ENCODE data around the gene ADCYAP1R1. TPM values are rescaled to one million over a fixed set of nuclear protein-coding genes. Genes with fewer than 3 reads are reported as not detected.

The ADCYAP1R1 gene
- total RNA-seq, 2 experiments from 2014 or later, result not detected

DNA sequence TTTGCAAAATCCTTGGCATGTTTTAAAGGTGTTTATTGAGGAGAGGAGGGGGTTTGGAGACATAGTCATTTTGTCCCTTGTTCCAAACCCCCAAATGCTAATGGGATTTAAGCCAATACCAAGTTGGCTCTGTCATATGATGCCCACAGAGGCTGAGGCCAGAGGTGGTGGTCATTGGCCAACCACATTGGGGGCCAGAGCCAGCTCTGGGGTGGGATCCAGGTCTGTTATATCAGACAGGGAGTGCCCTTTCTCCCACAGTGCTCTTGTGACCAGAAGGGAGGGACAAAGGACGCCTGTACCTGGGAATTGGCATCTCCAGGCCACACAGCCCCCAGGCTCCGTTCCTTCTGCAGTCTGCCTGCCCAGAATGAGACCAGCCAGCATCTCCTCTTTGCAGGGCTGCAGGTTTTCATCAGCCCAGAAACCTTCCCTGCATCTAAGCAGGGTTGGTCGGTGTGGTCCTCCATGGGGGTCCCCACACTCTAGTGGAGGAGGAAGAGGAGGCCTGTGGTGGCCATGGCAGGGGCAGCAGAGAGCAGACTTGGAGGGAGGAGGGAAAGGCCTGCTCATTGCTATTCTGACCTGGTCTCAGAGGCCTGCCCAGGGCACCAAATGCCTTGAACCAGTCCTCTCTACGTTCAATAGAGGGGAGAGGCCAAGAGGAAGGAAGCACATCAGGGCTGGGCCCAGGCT is 17.9 kb downstream of the ADCYAP1R1 start:
- no peak overlapping the region for H3K4me2 ChIP-seq (ENCODE audit: low read length)
- no peaks in the 10 kb centered on the region for H3K9me2 ChIP-seq (ENCODE audit: insufficient read depth, low read length)
- no peak overlapping the region for H3K4me3 ChIP-seq (ENCODE audit: low read depth, low read length, poor library complexity, severe bottlenecking)
- no peaks in the 10 kb centered on the region for H3K36me3 ChIP-seq (ENCODE audit: insufficient read depth, low read length)
- no peaks in the 10 kb centered on the region for H4K20me1 ChIP-seq (ENCODE audit: insufficient read depth, low read length)
- H3K27ac ChIP-seq (ENCODE audit: low read depth, low read length, poor library complexity, severe bottlenecking), result no peak overlapping the region
- H3K9me3 ChIP-seq (ENCODE audit: low read length), result no peaks in the 10 kb centered on the region
- no TSS peak for BruUV-seq (replicated peaks)
- H3K79me2 ChIP-seq (ENCODE audit: insufficient read depth, low read depth, low read length), result no peaks in the 10 kb centered on the region
- no peak overlapping the region for H2AFZ ChIP-seq (ENCODE audit: low read length)
- ChIA-PET CTCF (ENCODE audit: unreplicated experiment) (no interaction called here), POLR2A (no interaction called here)
- intact Hi-C loops (cut with micrococcal nuclease; ENCODE audit: unreplicated experiment), result no loop called here
- no peak for DNase-seq (ENCODE audit: low spot score)
- TF ChIP-seq CTCF (conservative IDR thresholded peaks at IDR 0.05; ENCODE audit: low read length) (no peak), EZH2phosphoT487 (IDR thresholded peaks at IDR 0.05; ENCODE audit: borderline replicate concordance, low read depth, low read length) (no peak)
- no peaks in the 10 kb centered on the region for H3K4me1 ChIP-seq (ENCODE audit: insufficient read depth, low read length, poor library complexity, severe bottlenecking)

DNA sequence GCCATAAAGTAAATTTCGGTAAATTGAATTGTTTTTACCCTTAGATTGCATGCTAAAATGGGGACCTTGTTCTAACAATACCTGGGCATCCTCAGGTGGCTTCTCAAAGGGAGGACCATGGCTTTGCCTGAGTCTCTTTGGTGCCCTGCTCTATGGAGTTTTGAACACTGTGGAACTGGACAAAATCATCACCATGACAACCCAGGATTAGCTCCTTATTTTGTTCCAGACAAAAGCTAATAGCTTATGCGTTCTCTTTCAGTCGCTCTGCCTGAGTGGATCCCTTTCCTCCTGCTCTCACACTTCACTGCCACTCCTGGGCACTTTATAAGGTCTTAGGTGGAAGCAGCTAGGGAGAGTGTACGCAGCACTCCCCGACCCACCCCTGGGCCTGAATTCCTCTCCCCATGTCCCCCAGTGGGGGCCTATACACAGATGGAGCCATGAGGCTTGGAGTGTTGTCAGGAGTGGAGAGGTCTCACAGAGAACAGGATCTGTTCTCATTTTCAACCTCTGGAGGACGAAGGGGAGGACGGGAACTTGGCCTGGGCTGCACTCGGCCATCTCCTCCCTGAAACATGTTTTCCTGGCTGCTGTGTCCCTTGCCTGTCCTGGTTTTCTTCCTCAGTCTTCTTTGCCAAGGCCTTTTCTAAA is 19.0 kb downstream of the ADCYAP1R1 start:
- ChIA-PET POLR2A (no interaction called here), CTCF (ENCODE audit: unreplicated experiment) (no interaction called here)

More for the DNA sequence above, 19.0 kb downstream of the ADCYAP1R1 start:
- Histone ChIP-seq H3K27ac (ENCODE audit: low read depth, low read length, poor library complexity, severe bottlenecking) (no peak overlapping the region), H2AFZ (ENCODE audit: low read length) (no peak overlapping the region), H3K4me3 (ENCODE audit: low read depth, low read length, poor library complexity, severe bottlenecking) (no peak overlapping the region), H3K9me2 (ENCODE audit: insufficient read depth, low read length) (no peaks in the 10 kb centered on the region), H3K79me2 (ENCODE audit: insufficient read depth, low read depth, low read length) (no peaks in the 10 kb centered on the region), H4K20me1 (ENCODE audit: insufficient read depth, low read length) (no peaks in the 10 kb centered on the region), H3K4me1 (ENCODE audit: insufficient read depth, low read length, poor library complexity, severe bottlenecking) (no peaks in the 10 kb centered on the region), H3K4me2 (ENCODE audit: low read length) (no peak overlapping the region), H3K9me3 (ENCODE audit: low read length) (no peaks in the 10 kb centered on the region), H3K36me3 (ENCODE audit: insufficient read depth, low read length) (no peaks in the 10 kb centered on the region)
- intact Hi-C loops (cut with micrococcal nuclease; ENCODE audit: unreplicated experiment), result no loop called here
- TF ChIP-seq EZH2phosphoT487 (IDR thresholded peaks at IDR 0.05; ENCODE audit: borderline replicate concordance, low read depth, low read length) (no peak), CTCF (conservative IDR thresholded peaks at IDR 0.05; ENCODE audit: low read length) (no peak)
- DNase-seq (ENCODE audit: low spot score), result no peak
- BruUV-seq (replicated peaks), result no TSS peak

Measured in OCI-LY7 (cell line).